T-cell (primary cell): Measurements from ENCODE around the gene KLLN. TPM values are rescaled to one million over a fixed set of nuclear protein-coding genes. Genes with fewer than 3 reads are reported as not detected.
"Not testable (repeated sequence)": the region's sequence is repeated elsewhere in the genome, so short reads cannot be mapped to it uniquely, and the experiment has no call there.

Source experiments
- ATAC-seq, 4 experiments: fragments of 200-7000 bp in 3 of 4; fragments of 150-1000 bp in 1 of 4; cut with Tn5 transposase; replicated peaks in 1 of 4; 1 replicate in 3 of 4; 2 replicates in 1 of 4; pipeline ENCODE4 v1.10.0; 2021; ENCODE audit warnings: moderate library complexity in 3 of 4, mild to moderate bottlenecking in 2 of 4, moderate number of reproducible peaks in 1 of 4
- CTCF ChIA-PET, 2 donors: fragments of 300-600 bp; sonication (Branson Sonifier 250); formaldehyde crosslinking; loops; one replicate each; lab custom pipeline; 2022; ENCODE audit warnings: antibody characterized with exemption in 2 of 2; lab: Charles Lee
- POLR2A ChIA-PET, 2 donors: fragments of 300-600 bp; sonication (Branson Sonifier 250); formaldehyde crosslinking; loops; one replicate each; lab custom pipeline; 2022; ENCODE audit warnings: antibody characterized with exemption in 2 of 2; lab: Charles Lee
- DNase-seq, 35 experiments: peaks; one replicate each; pipeline versions ENCODE4 v3.0.0 to v3.0.0-alpha.2; 2013 to 2023
- H3K27ac ChIP-seq: one replicate; pipeline ENCODE4 v1.5.1; 2013; ENCODE audit warnings: low read length
- H3K27me3 ChIP-seq, 2 experiments: replicated peaks in 1 of 2; 1 replicate in 1 of 2; 2 replicates in 1 of 2; pipeline versions ENCODE4 v1.6.1 to v1.7.0; 2013; ENCODE audit warnings: low read length in 1 of 2, mixed read lengths in 1 of 2; ENCODE audit not compliant: control insufficient read depth in 2 of 2, insufficient read depth in 2 of 2; ENCODE audit errors: extremely low read depth in 1 of 2
- H3K36me3 ChIP-seq, 2 donors: 1 replicate in 1 of 2; 2 replicates in 1 of 2; pipeline versions ENCODE4 v1.6.1 to v1.7.0; 2013; ENCODE audit warnings: low read length in 1 of 2; ENCODE audit not compliant: control insufficient read depth in 2 of 2, insufficient read depth in 1 of 2; ENCODE audit errors: extremely low read depth in 1 of 2
- H3K4me1 ChIP-seq, 2 experiments: 1 replicate in 1 of 2; 2 replicates in 1 of 2; pipeline versions ENCODE4 v1.6.1 to v1.7.0; 2013; ENCODE audit warnings: low read length in 2 of 2, mixed read lengths in 1 of 2; ENCODE audit not compliant: insufficient read depth in 2 of 2, control insufficient read depth in 1 of 2; ENCODE audit errors: extremely low read depth in 1 of 2
- H3K4me3 ChIP-seq, 2 donors: 1 replicate in 1 of 2; 2 replicates in 1 of 2; pipeline versions ENCODE4 v1.5.1 to v1.7.0; 2013; ENCODE audit warnings: mild to moderate bottlenecking in 2 of 2, low read length in 1 of 2, moderate library complexity in 1 of 2; ENCODE audit not compliant: control insufficient read depth in 1 of 2; ENCODE audit errors: extremely low read depth in 1 of 2
- H3K9me3 ChIP-seq: 2 replicates; pipeline ENCODE4 v1.7.0; 2013
- H3K27ac Mint-ChIP-seq, 2 donors: one replicate each; pipeline ENCODE4 v1.8.0; 2020 to 2021; ENCODE audit warnings: mild to moderate bottlenecking in 2 of 2, mixed read lengths in 2 of 2
- H3K27me3 Mint-ChIP-seq, 2 donors: one replicate each; pipeline ENCODE4 v1.8.0; 2021 to 2022; ENCODE audit warnings: mixed read lengths in 2 of 2
- H3K36me3 Mint-ChIP-seq: one replicate; pipeline ENCODE4 v1.8.0; 2021; ENCODE audit warnings: mixed read lengths
- H3K4me1 Mint-ChIP-seq, 3 donors: one replicate each; pipeline ENCODE4 v1.8.0; 2020 to 2022; ENCODE audit warnings: mixed read lengths in 3 of 3, mild to moderate bottlenecking in 1 of 3
- H3K4me3 Mint-ChIP-seq, 3 donors: one replicate each; pipeline ENCODE4 v1.8.0; 2020 to 2022; ENCODE audit warnings: mild to moderate bottlenecking in 3 of 3, mixed read lengths in 3 of 3, moderate library complexity in 3 of 3
- H3K9me3 Mint-ChIP-seq, 3 donors: one replicate each; pipeline ENCODE4 v1.8.0; 2020 to 2022; ENCODE audit warnings: mixed read lengths in 3 of 3
- WGBS: methylation state at CpG from one replicate; pipeline ENCODE4 v1.1.5; 2013; ENCODE audit warnings: missing lambda C conversion rate; ENCODE audit not compliant: insufficient coverage; 5-methylcytosine and 5-hydroxymethylcytosine counted together
- total RNA-seq, 35 experiments: library from RNA in 6 of 35; stranded (reverse) in 6 of 35; fragments of 120-200 nt in 1 of 35; gene quantifications; one replicate each; pipeline versions ENCODE4 v1.2.1 to v1.2.4 and lab custom pipeline; 2013 to 2026

The KLLN gene
- total RNA-seq, 5 donors from 2014 or later (not counting 1 experiment from before 2014, with no cell fraction given) = 0.50 to 1.0 (median 0.60) TPM

DNA sequence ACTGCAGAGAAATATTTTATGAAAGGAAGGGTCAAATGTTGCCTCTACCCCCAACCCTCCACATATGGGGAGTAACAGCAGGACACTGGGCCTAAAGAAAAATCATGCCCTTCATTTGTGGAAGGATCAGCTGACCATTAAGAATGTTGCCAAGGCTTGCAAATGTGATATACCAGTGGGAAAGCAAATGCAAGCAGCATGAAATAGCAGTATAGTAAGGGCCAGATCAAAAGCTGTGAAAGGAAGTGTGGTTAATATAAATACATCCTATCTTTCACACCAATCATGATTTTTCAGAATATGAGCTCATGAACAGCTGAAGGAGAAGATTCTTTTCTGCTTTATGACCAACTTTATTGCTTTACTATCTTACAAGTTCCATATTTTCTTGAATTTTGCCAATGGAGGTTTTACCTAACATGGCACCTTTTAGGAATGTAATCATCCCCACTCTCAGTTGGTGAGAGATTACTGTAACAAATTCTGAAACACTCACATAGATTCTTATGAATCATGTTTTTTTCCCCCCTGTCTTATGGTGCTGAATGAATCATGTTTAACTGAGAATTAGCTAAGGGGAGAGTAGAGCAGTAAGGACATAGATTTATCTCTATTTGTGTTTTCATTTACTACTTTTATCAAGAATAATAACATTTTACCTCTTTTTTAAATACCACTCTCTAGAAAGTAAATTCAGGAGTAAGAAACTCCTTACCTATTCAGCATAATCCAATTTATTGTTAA, 33.2 kb downstream of the KLLN start:
- H3K4me1 Mint-ChIP-seq = peaks cover 4 to 28% (median 5%) of the 10 kb centered on the region in 3 donors
- CTCF ChIA-PET = interaction anchor here in 1 of 2 donors (0.5 to 0.6 kb wide), 2 partner anchors 10 to 140 kb away, joined by 4 to 8 read pairs; no protein-coding TSS in a partner anchor
- Histone ChIP-seq H3K27me3 (no peaks in the 10 kb centered on the region), H3K27ac (no peak overlapping the region), H3K4me3 (no peak overlapping the region), H3K36me3 (no peaks in the 10 kb centered on the region), H3K4me1 (peaks cover 0 to 7% of the 10 kb centered on the region in 2 experiments), H3K9me3 (no peaks in the 10 kb centered on the region)
- POLR2A ChIA-PET = no interaction called here
- no peaks in the 10 kb centered on the region for H3K36me3 Mint-ChIP-seq
- H3K27me3 Mint-ChIP-seq = no peaks in the 10 kb centered on the region
- no peak overlapping the region for H3K4me3 Mint-ChIP-seq
- no peak for ATAC-seq
- no peak for DNase-seq
- H3K27ac Mint-ChIP-seq = no peak overlapping the region
- no peaks in the 10 kb centered on the region for H3K9me3 Mint-ChIP-seq

DNA sequence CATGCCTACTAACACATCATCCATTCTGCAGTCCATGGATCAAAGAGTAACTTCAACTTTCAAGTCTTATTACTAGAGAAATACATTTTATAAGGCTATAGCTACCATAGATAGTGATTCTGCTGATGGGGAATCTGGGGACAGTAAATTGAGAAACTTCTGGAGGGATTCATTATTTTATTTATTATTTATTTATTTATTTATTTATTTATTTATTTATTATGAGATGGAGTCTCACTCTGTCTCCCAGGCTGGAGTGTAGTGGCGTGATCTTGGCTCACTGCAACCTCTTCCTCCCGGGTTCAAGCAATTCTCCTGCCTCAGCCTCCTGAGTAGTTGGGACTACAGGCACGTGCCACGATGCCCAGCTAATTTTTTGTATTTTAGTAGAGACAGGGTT, 34.3 kb downstream of the KLLN start:
- H3K27me3 Mint-ChIP-seq, H3K27me3 ChIP-seq, H3K4me3 ChIP-seq, ATAC-seq, H3K4me3 Mint-ChIP-seq, H3K36me3 ChIP-seq, H3K4me1 ChIP-seq, POLR2A ChIA-PET, H3K9me3 Mint-ChIP-seq, H3K27ac ChIP-seq, DNase-seq, H3K36me3 Mint-ChIP-seq, H3K9me3 ChIP-seq, H3K27ac Mint-ChIP-seq: not testable (repeated sequence)
- CTCF ChIA-PET = interaction anchor here in 1 of 2 donors (1.0 to 1.4 kb wide), 2 partner anchors 10 to 724 kb away, joined by 3 to 5 read pairs; no protein-coding TSS in a partner anchor
- WGBS = no CpG with 5 or more reads among the region's 4 CpGs
- peaks cover 4 to 28% (median 5%) of the 10 kb centered on the region in 3 donors for H3K4me1 Mint-ChIP-seq

DNA sequence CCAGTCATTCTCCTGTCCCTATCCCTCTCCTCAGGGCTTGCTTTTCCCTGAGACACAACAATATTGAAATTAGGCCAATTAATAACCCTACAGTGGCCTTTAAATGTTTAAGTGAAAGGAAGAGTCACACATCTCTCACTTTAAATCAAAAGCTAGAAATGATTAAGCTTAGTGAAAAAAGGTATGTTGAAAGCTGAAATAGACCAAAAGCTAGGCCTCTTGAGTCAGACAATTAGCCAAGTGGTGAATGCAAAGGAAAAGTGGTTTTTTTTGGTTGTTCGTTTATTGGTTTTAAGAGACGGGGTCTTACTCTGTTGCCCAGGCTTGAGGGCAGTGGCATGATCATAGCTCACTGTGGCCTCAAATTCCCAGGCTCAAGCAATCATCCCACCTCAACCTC, 35.7 kb downstream of the KLLN start:
- DNase-seq = no peak
- ChIA-PET CTCF (interaction anchor here (0.6 to 1.4 kb wide), 4 partner anchors 8 to 725 kb away, joined by 3 to 4 read pairs (median 3); no protein-coding TSS in a partner anchor), POLR2A (no interaction called here)
- no peak for ATAC-seq
- Mint-ChIP-seq H3K4me1 (peaks cover 4 to 28% (median 5%) of the 10 kb centered on the region in 3 donors), H3K4me3 (no peak overlapping the region), H3K9me3 (no peaks in the 10 kb centered on the region), H3K27me3 (no peaks in the 10 kb centered on the region), H3K27ac (no peak overlapping the region), H3K36me3 (no peaks in the 10 kb centered on the region)
- WGBS = no CpG with 5 or more reads among the region's 2 CpGs
- Histone ChIP-seq H3K4me1 (peaks cover 0 to 7% of the 10 kb centered on the region in 2 experiments), H3K27me3 (no peaks in the 10 kb centered on the region), H3K4me3 (no peak overlapping the region), H3K9me3 (no peaks in the 10 kb centered on the region), H3K36me3 (no peaks in the 10 kb centered on the region), H3K27ac (no peak overlapping the region)

DNA sequence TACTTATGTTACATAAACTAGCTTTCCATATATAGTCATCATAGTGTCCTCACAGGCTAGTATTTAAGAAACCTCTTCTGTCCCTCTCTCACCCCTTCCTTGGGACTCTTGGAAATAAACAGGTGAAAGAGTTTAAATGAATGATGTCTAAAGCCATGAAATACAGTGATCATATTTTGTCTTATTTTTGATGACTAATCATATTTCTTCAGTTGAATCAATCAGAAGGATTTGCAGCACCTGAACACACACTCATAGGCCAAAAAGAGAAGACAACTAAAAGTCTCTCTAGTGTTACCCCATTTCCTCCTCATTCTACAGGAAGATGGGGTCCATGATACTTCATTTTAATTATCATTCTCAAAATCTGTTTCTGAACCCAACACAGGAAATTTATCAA, 36.7 kb downstream of the KLLN start:
- H3K27me3 ChIP-seq = no peaks in the 10 kb centered on the region
- ATAC-seq (peak in 1 of 4 experiments; percentile 38), DNase-seq (no peak)
- no peak overlapping the region for H3K27ac ChIP-seq
- H3K36me3 Mint-ChIP-seq = no peaks in the 10 kb centered on the region
- H3K9me3 Mint-ChIP-seq = no peaks in the 10 kb centered on the region
- no peaks in the 10 kb centered on the region for H3K27me3 Mint-ChIP-seq
- ChIA-PET CTCF (no interaction called here), POLR2A (no interaction called here)
- no peak overlapping the region for H3K4me3 ChIP-seq
- H3K9me3 ChIP-seq = no peaks in the 10 kb centered on the region
- peaks cover 4 to 28% (median 5%) of the 10 kb centered on the region in 3 donors for H3K4me1 Mint-ChIP-seq
- no peaks in the 10 kb centered on the region for H3K36me3 ChIP-seq
- H3K4me3 Mint-ChIP-seq = no peak overlapping the region
- H3K4me1 ChIP-seq = peaks cover 0 to 7% of the 10 kb centered on the region in 2 experiments
- peak overlapping the region in 1 of 2 donors; percentile 56 for H3K27ac Mint-ChIP-seq

DNA sequence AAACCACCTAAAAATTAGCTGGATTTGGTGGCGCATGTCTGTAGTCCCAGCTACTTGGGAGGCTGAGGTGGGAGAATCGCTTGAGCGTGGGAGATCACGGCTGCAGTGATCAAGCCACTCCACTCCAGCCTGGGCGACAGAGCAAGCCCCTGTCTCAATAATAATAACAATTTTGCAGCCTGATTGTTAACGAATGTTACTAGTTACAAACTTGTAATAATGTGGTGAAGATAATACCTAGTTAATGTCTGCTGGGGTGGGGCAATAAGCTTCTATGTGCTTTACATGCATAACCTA, 44.1 kb downstream of the KLLN start:
- Mint-ChIP-seq H3K27ac (peak overlapping the region in 1 of 2 donors; percentile 75), H3K4me1 (peaks cover 37 to 40% (median 38%) of the 10 kb centered on the region in 3 donors), H3K36me3 (peaks cover 2% of the 10 kb centered on the region), H3K9me3 (no peaks in the 10 kb centered on the region), H3K27me3 (no peaks in the 10 kb centered on the region), H3K4me3 (peak overlapping the region in 2 of 3 donors; percentile 53 to 99)
- no peaks in the 10 kb centered on the region for H3K9me3 ChIP-seq
- POLR2A ChIA-PET = interaction anchor here (0.6 to 1.9 kb wide), 10 partner anchors 15 to 764 kb away, joined by 3 to 8 read pairs (median 4); partner anchors contain the start of genes KLLN (in 1 of the 2), PTEN (in 1 of the 2) and RNLS (in 1 of the 2)
- H3K27ac ChIP-seq = peak overlapping the region; percentile 82
- H3K4me3 ChIP-seq = no peak overlapping the region
- ATAC-seq (no peak), DNase-seq (no peak)
- H3K4me1 ChIP-seq = peaks cover 7 to 27% of the 10 kb centered on the region in 2 experiments
- no peaks in the 10 kb centered on the region for H3K36me3 ChIP-seq
- CTCF ChIA-PET = interaction anchor here (0.6 to 2.6 kb wide), 13 partner anchors 9 to 1154 kb away, joined by 3 to 10 read pairs (median 5); partner anchors contain the start of genes RNLS (in 1 of the 2) and STAMBPL1 (in 1 of the 2)
- H3K27me3 ChIP-seq = no peaks in the 10 kb centered on the region
- no CpG with 5 or more reads among the region's 6 CpGs for WGBS

DNA sequence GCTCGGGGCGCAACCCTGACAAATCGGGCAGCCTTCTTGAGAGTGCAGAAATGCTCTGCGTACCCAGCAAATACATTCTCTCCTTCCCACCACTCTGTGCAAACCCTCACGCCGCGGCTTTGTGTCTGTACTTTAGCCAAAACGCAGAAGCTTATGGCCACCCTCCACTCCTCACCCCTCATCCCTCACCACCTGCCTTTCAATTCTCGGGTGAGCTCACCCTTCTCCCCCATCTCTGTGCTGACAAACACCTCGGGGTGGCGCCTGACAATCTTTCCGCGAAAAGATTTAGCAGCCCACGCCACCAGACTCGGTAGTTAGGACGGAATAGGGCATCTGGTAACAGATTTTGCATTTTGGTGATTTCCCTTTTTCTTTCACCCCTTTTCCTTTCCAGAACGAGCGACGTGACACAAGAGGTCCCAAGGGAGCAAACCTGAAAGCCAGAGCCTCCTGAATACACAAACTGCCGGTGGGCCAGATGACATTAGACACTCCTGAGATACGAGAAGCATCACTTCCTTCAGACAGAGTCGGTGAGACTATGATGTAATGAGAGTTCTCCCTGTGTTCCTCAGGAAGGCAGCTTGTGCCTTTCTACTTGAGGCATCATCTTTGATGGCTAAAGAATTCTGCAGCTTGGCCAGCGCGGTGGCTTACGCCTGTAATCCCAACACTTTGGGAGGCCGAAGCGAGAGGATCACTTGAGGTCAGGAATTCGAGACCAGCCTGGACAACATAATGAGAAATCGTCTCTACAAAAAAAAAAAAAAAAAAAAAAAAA, 44.6 kb downstream of the KLLN start:
- DNase-seq (peak; percentile 41 to 76 (median 62)), ATAC-seq (peak; percentile 69 to 78 (median 72))
- H3K9me3 Mint-ChIP-seq = no peaks in the 10 kb centered on the region
- Histone ChIP-seq H3K27me3 (no peaks in the 10 kb centered on the region), H3K4me1 (peaks cover 7 to 27% of the 10 kb centered on the region in 2 experiments), H3K36me3 (no peaks in the 10 kb centered on the region), H3K9me3 (no peaks in the 10 kb centered on the region), H3K27ac (peak overlapping the region; percentile 82), H3K4me3 (peak overlapping the region; percentile 79 to 87)
- no peaks in the 10 kb centered on the region for H3K27me3 Mint-ChIP-seq
- H3K36me3 Mint-ChIP-seq = peaks cover 3% of the 10 kb centered on the region
- CTCF ChIA-PET = interaction anchor here (0.5 to 2.6 kb wide), 14 partner anchors 9 to 1155 kb away, joined by 3 to 10 read pairs (median 6); partner anchors contain the start of gene RNLS (in 1 of the 2)
- WGBS = 17% methylated on average over 13 of the region's 29 CpGs
- peak overlapping the region; percentile 90 to 99 (median 97) for H3K4me3 Mint-ChIP-seq
- H3K4me1 Mint-ChIP-seq = peaks cover 38 to 40% (median 39%) of the 10 kb centered on the region in 3 donors
- POLR2A ChIA-PET = interaction anchor here (0.5 to 1.9 kb wide), 16 partner anchors 15 to 1065 kb away, joined by 3 to 8 read pairs (median 4); partner anchors contain the start of genes KLLN (in 1 of the 2), PTEN (in 1 of the 2) and RNLS (in 1 of the 2)
- peak overlapping the region; percentile 94 to 98 for H3K27ac Mint-ChIP-seq
